Mesothelial cell of epicardium (in vitro differentiated cells): ENCODE results near the gene SH3GLB2. TPM values are rescaled to one million over a fixed set of nuclear protein-coding genes. Genes with fewer than 3 reads are reported as not detected.

Experiments
- DNase-seq, 2 experiments: peaks; one replicate each; pipeline ENCODE4 v3.0.0; 2021; ENCODE audit warnings: low spot score in 2 of 2; ENCODE audit not compliant: unreplicated experiment in 2 of 2
- H3K27ac Mint-ChIP-seq: 2 replicates; pipeline ENCODE4 v1.8.0; 2021; ENCODE audit warnings: mixed read lengths
- H3K27me3 Mint-ChIP-seq: 2 replicates; pipeline ENCODE4 v1.8.0; 2021; ENCODE audit warnings: low read depth, mixed read lengths
- H3K36me3 Mint-ChIP-seq: 2 replicates; pipeline ENCODE4 v1.8.0; 2021; ENCODE audit warnings: mixed read lengths
- H3K4me1 Mint-ChIP-seq: 2 replicates; pipeline ENCODE4 v1.8.0; 2021; ENCODE audit warnings: mixed read lengths
- H3K4me3 Mint-ChIP-seq: 2 replicates; pipeline ENCODE4 v1.8.0; 2021; ENCODE audit warnings: mild to moderate bottlenecking, moderate library complexity, mixed read lengths
- H3K9me3 Mint-ChIP-seq: 2 replicates; pipeline ENCODE4 v1.8.0; 2021; ENCODE audit warnings: mixed read lengths
- CTCF ChIP-seq: fragments of 200-600 bp; sonication (generic); IDR thresholded peaks from one replicate; pipeline ENCODE4 v1.5.0; 2021; ENCODE audit warnings: antibody characterized with exemption; ENCODE audit not compliant: unreplicated experiment
- total RNA-seq: library from RNA; stranded (reverse); gene quantifications from 3 replicates; pipeline ENCODE4 v1.2.1, GENCODE V29; 2021

SH3GLB2 gene
- total RNA-seq, 1 donor from 2014 or later, result 173 TPM

- Mint-ChIP-seq H3K27ac (no peak overlapping the region), H3K9me3 (no peaks in the 10 kb centered on the region), H3K4me1 (peaks cover 13% of the 10 kb centered on the region), H3K27me3 (no peaks in the 10 kb centered on the region), H3K4me3 (no peak overlapping the region), H3K36me3 (peaks cover 8% of the 10 kb centered on the region)
- TF ChIP-seq CTCF, result no peak
- no peak for DNase-seq
Observed at GRCh38 chr9:129042016-129042415, 13.9 kb upstream of the SH3GLB2 start.

GRCh38 chr9:129040113-129040643 lies 12.0 kb upstream of the SH3GLB2 start:
- H3K27me3 Mint-ChIP-seq, result no peaks in the 10 kb centered on the region
- no peaks in the 10 kb centered on the region for H3K9me3 Mint-ChIP-seq
- DNase-seq, result no peak
- peaks cover 8% of the 10 kb centered on the region for H3K36me3 Mint-ChIP-seq
- no peak for TF ChIP-seq CTCF
- peaks cover 24% of the 10 kb centered on the region for H3K4me1 Mint-ChIP-seq
- no peak overlapping the region for H3K4me3 Mint-ChIP-seq
- no peak overlapping the region for H3K27ac Mint-ChIP-seq

GRCh38 chr9:129038109-129038852 lies 10.2 kb upstream of the SH3GLB2 start:
- peak overlapping the region; percentile 47 for H3K27ac Mint-ChIP-seq
- no peak for TF ChIP-seq CTCF
- H3K4me1 Mint-ChIP-seq, result peaks cover 24% of the 10 kb centered on the region
- H3K4me3 Mint-ChIP-seq, result peak overlapping the region; percentile 93
- no peaks in the 10 kb centered on the region for H3K27me3 Mint-ChIP-seq
- peaks cover 4% of the 10 kb centered on the region for H3K36me3 Mint-ChIP-seq
- no peak for DNase-seq
- no peaks in the 10 kb centered on the region for H3K9me3 Mint-ChIP-seq

GRCh38 chr9:129037767-129038098 lies 9.6 kb upstream of the SH3GLB2 start:
- H3K9me3 Mint-ChIP-seq, result no peaks in the 10 kb centered on the region

GRCh38 chr9:129036923-129037766 lies 9.0 kb upstream of the SH3GLB2 start:
- Mint-ChIP-seq H3K4me1 (peaks cover 24% of the 10 kb centered on the region), H3K4me3 (peak overlapping the region; percentile 93), H3K27ac (peak overlapping the region; percentile 90), H3K27me3 (no peaks in the 10 kb centered on the region), H3K9me3 (no peaks in the 10 kb centered on the region), H3K36me3 (no peaks in the 10 kb centered on the region)
- no peak for DNase-seq
- no peak for TF ChIP-seq CTCF

More at GRCh38 chr9:129037767-129038098, 9.6 kb upstream of the SH3GLB2 start:
- Mint-ChIP-seq H3K4me3 (peak overlapping the region; percentile 93), H3K36me3 (peaks cover 4% of the 10 kb centered on the region), H3K4me1 (peaks cover 24% of the 10 kb centered on the region), H3K27me3 (no peaks in the 10 kb centered on the region), H3K27ac (peak overlapping the region; percentile 47)
- no peak for DNase-seq
- TF ChIP-seq CTCF, result no peak
